ENCODE measurements around the gene CAP2.

- TF ChIP-seq, protein P1, sequence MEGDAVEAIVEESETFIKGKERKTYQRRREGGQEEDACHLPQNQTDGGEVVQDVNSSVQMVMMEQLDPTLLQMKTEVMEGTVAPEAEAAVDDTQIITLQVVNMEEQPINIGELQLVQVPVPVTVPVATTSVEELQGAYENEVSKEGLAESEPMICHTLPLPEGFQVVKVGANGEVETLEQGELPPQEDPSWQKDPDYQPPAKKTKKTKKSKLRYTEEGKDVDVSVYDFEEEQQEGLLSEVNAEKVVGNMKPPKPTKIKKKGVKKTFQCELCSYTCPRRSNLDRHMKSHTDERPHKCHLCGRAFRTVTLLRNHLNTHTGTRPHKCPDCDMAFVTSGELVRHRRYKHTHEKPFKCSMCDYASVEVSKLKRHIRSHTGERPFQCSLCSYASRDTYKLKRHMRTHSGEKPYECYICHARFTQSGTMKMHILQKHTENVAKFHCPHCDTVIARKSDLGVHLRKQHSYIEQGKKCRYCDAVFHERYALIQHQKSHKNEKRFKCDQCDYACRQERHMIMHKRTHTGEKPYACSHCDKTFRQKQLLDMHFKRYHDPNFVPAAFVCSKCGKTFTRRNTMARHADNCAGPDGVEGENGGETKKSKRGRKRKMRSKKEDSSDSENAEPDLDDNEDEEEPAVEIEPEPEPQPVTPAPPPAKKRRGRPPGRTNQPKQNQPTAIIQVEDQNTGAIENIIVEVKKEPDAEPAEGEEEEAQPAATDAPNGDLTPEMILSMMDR (IDR thresholded peaks at IDR 0.05), result no peak
- no peak for TF ChIP-seq POLR2A (IDR thresholded peaks at IDR 0.05)
These were observed 11.8 kb upstream of the CAP2 start for GRCh38 chr6:17381424-17382147.
